ENCODE data around the gene HDLBP.
"Not testable (repeated sequence)": the region's sequence is repeated elsewhere in the genome, so short reads cannot be mapped to it uniquely, and the experiment has no call there.

Gene HDLBP

GRCh38 chr2:241205086-241205485, 110.4 kb downstream of the HDLBP start:
- no peak for DNase-seq

GRCh38 chr2:241204490-241204889, 111.0 kb downstream of the HDLBP start:
- DNase-seq = no peak

- no peak for DNase-seq
These were observed 111.5 kb downstream of the HDLBP start for GRCh38 chr2:241204010-241204384.

GRCh38 chr2:241203218-241204009, 112.1 kb downstream of the HDLBP start:
- no peak for DNase-seq

- DNase-seq = no peak
These were observed 112.8 kb downstream of the HDLBP start for GRCh38 chr2:241202681-241203080.

- DNase-seq = no peak
These were observed 113.2 kb downstream of the HDLBP start for GRCh38 chr2:241202268-241202585.

GRCh38 chr2:241201445-241202267, 113.8 kb downstream of the HDLBP start:
- DNase-seq = no peak

GRCh38 chr2:241200822-241201395, 114.6 kb downstream of the HDLBP start:
- DNase-seq = no peak

- peak; percentile 24 for DNase-seq
These were observed 115.3 kb downstream of the HDLBP start for GRCh38 chr2:241199897-241200821.

GRCh38 chr2:241199286-241199685, 116.2 kb downstream of the HDLBP start:
- DNase-seq = no peak

- DNase-seq = no peak
These were observed 116.8 kb downstream of the HDLBP start for GRCh38 chr2:241198381-241199279.

GRCh38 chr2:241197947-241198346, 117.5 kb downstream of the HDLBP start:
- DNase-seq = no peak

- not testable (repeated sequence) for DNase-seq
These were observed 118.2 kb downstream of the HDLBP start for GRCh38 chr2:241197246-241197645.

GRCh38 chr2:241195506-241196130, 119.9 kb downstream of the HDLBP start:
- no peak for DNase-seq

GRCh38 chr2:241194811-241195210, 120.7 kb downstream of the HDLBP start:
- DNase-seq = no peak

- no peak for DNase-seq
These were observed 122.2 kb downstream of the HDLBP start for GRCh38 chr2:241193271-241193670.

- DNase-seq = no peak
These were observed 124.4 kb downstream of the HDLBP start for GRCh38 chr2:241191081-241191480.

- DNase-seq = no peak
These were observed 125.0 kb downstream of the HDLBP start for GRCh38 chr2:241190291-241190981.

- no peak for DNase-seq
These were observed 125.6 kb downstream of the HDLBP start for GRCh38 chr2:241189856-241190201.

GRCh38 chr2:241189093-241189855, 126.2 kb downstream of the HDLBP start:
- DNase-seq = no peak

Measured in NCI-H226 (cell line).